NCI-H2227 (cell line): Measurements from ENCODE around the gene SH3RF3.

Source experiments
- DNase-seq: peaks from one replicate; lab custom pipeline; 2025; ENCODE audit not compliant: unreplicated experiment; lab: John Stamatoyannopoulos, UW

Gene SH3RF3

DNA sequence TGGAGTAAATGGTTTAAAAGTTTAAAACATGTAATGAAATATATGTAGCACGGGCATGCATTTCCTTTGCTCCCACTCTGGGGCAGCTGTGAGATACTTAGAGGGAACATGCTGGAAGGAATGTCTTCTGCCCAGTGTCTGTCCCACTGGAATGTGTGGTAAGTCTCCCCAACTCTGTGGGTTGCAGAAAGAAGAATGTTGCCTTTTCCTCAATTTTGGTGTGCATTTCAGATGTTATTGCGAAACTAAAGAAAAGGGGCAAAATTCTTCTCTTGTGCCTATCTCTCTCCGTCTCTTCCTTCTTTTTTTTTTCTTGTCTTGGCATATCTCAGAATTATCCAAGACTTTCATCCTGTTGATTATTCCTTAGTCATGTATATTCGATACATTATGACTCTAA, 201.1 kb downstream of the SH3RF3 start:
- no peak for DNase-seq

DNA sequence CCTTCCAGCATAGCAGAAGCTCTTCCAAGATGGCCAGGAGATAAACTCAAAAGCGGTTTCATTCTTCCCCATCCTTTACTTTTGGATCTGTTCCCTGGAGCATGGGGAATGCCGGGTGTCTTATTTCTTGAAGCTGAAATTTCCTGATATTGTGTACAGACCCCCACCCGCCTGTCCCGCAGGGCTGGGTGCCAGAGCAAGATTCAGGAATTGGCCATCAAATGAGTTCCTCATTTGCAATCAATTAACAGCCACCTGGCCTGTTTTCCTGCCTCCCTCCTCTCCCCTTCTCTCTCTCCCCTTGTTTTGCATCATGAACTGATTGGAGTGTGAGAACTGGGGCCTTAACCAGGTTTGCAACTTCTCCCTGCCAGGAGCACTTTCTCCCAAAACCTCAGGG, 202.1 kb downstream of the SH3RF3 start:
- DNase-seq, result no peak

DNA sequence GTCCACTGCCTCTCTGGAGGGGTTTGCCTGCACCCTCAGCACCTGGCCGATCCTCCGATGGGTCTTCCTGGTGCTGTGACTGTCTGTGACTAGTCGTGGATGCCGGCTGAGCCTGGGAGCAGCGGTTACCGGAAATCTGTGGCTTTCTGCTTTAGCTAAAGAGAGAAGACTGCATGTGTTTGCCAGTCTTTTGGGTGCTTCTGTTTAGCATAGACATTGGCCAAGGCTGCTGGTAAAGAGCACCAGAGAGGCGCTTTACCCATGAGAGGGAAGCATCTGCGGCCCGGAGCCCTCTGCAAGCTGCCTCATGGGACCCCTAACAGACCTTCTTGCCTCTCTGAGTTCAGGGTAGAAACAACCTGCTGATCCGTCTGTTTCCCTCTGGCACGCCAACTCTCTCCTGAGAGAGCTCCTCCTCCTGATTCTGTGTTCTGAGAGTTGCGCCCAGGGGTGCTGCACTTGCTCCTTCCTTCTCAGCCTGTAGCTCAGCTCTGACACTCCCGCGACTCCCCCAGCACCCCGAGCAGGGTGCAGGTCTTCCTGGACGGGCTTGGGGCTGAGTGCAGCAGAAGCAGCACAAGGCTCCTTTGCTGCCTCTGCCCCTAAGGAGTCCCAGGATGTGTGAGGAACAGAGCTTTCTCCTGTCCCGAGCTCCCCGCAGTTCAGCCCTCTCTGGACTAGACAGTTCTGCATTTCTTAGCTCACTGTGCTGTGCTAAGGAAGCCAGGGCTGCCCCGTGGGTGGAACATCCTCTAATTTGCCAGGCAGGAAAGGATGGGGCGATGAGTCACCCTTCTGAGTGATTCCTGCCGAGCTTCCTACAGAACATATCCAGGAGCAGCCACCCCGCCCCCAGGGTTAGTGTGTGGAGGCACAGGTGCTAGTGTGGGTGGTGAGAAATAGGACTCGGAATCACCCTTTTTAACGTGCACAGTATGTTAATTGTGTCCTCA, 203.2 kb downstream of the SH3RF3 start:
- DNase-seq, result peak; percentile 55

DNA sequence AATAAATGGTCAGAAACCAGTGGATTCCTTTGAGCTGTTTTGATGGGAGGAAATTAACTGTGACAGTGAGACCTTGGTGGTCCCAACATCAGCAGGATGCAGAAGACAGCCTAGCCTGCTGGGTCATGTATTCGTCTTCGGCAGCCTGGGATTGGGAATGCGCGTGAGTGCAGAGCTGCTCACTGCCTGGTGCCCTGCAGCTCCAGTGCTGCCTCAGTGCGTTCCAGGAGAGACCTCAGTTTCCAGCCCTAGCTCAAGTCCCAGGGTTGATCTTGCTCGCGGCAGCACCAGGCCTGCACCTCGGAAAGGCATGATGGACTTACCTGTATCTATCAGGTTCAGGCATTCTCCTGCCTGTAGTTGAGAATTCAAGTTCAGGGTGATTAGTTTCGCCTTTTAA, 203.9 kb downstream of the SH3RF3 start:
- DNase-seq, result no peak

DNA sequence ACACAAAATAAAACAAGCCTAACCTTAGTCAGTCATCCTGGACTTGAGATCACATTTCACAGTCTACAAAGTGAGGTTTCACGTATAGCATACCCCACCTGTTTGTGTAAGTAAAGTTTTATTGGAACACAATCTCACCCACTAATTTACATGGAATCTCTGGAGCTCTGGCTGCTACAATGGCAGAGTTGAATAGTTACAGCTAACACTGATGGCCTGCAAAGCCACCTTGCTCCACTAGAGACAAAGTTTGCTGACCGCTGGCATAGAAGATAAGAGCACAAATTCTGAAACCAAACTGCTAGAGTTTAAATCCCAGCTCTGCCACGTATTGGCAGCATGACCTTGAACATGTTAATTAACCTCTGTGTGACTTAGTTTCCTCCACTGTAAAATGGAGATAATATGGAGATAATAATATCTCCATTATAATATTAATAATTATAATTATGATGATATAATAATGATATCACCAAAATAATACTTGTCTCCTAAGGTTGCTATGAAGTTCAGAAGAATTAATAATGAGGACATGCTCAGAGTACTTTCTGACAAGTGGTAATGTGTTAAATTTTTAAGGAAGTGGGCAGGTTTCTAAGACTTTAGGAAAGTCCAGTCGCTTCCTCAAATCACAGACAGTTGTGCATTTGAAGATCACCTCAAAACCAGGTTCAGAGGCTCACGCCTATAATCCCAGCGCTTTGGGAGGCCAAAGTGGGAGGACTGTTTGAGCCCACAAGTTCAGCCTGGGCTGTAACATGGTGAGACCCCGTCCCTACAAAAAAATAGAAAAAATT, 204.6 kb downstream of the SH3RF3 start:
- no peak for DNase-seq

DNA sequence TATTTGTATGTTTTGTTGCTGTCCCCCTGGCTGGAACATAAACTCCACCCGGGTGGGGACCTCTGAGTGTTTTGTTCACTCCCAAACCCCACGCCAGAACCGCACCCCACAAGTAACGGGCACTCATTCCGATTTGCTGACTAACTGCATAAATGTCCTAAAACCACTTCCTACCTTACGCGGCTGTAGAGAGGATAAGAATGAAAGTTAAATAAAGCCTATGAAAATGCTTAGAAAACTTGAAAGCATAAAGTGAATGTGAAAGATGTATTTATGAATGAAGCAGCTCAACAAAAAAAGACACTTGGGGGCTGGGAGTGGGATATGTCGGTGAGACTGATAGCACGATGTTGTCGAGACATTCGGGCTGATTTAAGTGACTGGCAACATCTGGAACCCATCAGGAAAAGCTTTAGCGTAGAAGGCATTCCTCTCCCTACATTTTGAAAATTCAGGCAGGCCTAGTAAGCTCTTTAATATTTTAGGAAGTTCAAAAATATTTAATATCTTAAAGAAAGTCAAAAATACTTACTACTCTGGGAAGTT, 206.7 kb downstream of the SH3RF3 start:
- DNase-seq, result no peak

DNA sequence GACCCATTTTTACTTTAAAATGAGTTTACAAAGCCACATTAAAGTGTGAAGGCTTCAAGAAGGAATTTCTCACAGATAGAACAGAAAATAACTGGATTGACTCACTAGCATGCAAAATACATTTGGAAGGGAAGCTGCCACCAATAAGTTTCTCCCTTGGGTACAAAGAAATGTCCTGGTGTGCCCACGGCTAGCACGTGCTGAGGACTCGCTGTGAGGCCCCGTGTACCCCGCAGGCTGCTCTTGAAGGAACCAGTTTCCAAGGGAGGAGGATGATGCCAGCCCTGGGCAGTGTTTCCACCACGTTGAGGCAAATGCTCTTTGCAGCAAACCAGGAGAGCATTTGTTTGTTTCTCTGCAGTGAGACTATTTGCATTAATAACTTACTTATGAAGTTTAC, 207.3 kb downstream of the SH3RF3 start:
- DNase-seq, result no peak

DNA sequence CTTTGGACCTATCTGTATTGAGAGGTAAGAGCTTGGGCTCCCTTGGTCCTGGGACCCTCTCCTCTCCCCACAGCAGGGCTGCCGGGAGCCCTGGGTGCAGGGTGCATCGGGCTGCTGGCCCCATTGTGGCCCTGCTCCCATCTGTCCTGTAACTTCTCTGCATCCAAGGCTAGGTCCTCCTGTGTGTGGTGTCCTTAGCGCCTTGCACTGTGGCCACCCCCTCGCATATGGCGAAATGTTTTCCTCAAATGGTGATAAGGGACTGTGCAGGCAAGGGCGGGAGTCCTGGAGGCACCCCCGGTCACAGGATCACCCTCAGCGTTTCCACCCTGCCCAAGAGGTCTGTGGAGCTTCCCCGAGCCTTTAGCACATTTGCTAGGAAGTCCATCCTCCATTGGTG, 208.2 kb downstream of the SH3RF3 start:
- DNase-seq, result no peak

DNA sequence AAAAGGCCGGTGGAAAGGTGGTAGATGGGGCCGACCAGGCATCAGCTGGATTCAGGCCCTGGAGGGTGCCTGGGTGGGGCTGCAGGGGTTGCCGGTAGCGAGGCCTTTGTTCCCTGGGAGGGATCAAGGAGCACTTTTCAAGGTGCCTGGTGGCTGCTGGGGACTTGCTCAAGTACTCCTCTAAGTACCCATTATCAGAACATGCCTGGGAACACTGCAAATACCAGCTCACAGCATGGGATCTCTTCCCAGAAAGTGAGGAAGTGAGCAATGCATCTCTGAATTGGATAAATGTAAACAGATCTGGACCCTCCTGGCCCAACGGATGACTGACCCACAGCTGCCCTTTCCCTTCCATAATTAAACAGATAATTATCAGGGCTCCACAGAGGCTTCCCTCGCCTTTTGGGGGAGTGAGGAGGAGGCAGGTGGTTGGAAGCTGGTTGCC, 210.5 kb downstream of the SH3RF3 start:
- peak; percentile 5 for DNase-seq

DNA sequence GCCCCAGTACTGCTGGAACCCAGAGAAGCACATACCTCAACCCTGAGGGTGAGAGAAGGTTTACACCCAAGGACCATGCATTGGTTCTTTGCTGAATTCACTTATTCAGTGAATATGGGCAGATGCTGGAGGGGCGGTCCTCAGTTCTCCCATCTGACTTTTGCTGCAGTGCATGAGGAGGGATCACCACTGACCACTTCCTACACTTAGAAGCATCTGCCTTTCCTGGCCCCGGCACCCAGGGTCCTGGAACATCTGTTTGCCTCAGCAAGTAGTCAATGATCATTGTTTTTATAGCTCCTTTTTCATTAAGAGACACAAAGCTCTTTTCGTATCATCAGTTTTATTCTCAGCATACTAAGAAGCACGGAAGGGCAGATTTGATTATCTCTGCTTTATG, 211.4 kb downstream of the SH3RF3 start:
- DNase-seq, result no peak

DNA sequence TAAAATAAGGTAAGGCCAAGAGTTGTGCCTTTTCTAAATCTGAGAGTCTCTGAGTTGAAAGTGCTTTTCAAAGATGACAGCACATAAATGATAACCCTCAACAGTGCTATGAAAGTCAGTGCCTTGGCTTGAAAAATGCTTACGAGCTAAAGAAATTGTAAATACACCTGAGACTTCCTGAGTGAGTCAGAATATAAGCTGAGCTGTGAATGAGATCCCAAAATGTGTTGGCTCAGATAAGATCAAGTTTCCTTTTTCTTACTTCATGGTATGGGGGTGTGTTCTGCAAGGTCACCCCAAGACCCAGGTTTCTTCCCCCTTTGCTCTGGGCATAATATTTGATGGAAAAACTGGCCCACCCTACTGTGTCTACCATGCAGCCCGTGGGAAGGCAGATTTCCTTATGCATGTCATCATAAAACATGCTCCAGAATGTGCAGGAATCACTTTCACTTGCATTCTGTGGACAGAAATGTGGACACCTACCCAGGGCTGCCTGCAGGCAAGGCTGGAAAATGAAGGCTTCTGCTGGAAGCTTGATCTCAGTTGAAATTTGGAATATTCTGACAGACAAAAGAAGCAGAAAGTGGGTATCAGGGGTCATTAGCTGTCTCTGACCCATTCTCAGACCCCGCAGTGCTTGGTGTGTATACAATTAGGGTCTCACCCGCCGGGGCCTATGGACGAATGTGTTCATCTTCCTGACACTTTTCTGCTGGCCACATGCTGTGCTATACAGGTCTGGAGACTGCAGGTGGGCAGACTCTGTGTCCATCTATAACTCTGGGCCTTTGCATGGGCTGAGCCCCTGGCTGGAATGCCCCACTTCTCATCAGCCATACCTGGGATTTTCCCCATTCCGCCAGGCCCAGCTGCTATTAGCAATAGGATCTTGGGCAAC, 212.6 kb downstream of the SH3RF3 start:
- DNase-seq, result no peak

DNA sequence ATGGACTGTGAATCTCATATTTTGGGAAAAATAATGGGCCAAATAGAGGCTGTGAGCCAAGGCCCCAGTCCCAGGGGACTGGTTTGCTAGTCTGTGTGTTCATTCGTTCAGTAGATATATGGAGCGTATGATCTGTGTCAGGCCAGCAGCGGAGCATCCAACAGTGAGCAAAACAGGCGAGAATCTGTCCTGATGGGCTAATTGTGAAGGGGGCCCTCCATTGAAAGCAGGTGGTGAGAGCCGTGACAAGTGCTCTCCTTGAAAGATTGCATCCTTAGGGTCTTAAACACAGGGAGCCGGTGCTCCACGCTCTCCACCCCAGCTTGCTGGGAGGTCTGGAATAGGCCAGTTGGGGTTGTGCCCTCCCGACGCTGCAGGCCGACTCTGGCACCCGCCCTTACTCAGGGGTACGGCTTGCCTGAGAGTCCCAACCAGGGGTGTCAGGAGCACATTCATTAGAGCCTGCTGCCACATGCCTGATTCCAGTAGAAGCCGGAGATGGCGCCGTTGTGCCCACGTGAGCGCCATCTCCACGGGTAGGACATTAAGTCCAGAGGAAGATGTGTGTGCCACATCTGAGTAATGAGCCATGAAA, 213.3 kb downstream of the SH3RF3 start:
- no peak for DNase-seq

DNA sequence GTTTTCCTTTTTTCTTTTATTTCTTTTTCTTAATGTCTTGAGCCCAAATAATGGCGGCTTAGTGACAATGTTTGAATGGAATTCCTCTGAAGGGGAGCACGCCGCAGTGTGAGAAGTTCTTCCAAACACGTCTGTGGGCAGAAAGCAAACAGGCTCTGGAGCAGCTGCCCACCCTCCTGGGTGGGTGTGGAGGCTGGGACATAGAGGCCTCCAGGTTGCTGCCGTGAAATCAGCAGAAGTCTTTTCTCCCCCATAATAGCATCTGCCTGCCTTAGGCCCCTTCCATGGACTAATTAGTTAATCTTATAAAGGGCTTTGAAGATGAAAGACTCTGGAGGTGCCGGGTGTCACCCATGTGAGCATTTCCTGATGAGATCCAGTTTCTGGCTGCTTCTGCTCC, 213.9 kb downstream of the SH3RF3 start:
- DNase-seq, result no peak

DNA sequence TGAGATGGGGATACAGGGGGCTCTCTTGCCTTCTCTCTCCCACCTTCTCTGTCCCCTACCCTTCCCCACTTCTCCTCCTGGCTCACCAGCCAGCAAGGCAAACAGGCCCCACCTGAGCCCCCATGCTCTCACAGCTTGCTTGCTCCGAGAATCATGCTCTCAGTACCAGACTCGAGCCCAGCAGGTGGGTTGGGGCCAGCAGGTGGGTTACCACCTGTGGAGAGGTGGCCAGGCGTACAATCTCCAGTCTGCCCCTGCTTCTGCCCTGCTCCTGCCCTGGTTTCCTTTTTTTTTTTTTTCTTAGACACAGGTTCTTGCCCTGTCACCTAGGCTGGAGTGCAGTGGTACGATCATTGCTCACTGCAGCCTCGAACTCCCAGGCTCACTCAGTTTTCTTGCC, 214.5 kb downstream of the SH3RF3 start:
- DNase-seq, result no peak

DNA sequence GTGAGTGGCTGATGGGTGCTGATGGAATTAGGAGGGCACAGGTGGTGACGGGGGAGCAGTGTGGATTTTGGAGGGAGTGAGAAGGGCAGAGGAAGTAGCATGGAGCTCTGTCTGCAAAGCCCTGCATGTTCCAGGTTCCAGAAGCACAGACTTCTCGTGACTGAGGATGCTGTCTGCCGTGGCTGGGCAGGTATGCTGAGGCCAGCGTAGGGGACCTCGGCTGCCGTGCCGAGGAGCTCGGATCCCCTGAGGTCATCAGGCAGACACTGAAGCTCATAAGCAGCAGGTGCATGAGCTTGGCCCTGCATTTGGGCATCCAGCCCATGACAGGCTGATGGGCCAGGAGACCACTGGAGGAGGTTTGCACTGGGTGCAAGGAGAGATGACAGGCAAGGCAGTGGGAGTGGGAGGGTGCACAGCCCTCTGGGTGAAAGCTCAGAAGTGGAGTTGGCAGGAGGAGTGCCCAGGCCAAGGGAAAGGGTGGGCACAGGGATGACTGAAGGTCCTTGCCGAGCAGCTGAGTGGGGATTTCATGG, 215.3 kb downstream of the SH3RF3 start:
- DNase-seq, result no peak

DNA sequence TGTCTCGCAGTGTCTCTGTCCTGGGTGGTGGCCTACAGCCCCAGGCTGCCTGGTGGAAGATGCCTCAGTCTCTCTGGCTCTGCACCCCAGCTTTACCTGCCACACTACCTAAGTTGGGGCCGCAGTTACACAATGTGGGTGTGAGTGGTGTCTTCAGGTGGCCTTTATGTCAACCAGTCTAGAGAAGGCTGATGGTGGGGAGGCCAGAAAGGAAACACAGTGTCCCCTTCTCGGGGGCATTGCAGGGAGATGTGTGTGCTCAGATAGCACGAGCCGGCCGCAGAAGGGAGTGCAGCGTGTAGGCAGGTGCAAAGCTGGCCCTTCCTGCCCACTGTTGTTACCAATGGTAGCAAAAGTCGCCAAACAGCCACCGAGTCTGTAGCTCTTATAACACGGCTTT, 216.1 kb downstream of the SH3RF3 start:
- DNase-seq, result no peak

DNA sequence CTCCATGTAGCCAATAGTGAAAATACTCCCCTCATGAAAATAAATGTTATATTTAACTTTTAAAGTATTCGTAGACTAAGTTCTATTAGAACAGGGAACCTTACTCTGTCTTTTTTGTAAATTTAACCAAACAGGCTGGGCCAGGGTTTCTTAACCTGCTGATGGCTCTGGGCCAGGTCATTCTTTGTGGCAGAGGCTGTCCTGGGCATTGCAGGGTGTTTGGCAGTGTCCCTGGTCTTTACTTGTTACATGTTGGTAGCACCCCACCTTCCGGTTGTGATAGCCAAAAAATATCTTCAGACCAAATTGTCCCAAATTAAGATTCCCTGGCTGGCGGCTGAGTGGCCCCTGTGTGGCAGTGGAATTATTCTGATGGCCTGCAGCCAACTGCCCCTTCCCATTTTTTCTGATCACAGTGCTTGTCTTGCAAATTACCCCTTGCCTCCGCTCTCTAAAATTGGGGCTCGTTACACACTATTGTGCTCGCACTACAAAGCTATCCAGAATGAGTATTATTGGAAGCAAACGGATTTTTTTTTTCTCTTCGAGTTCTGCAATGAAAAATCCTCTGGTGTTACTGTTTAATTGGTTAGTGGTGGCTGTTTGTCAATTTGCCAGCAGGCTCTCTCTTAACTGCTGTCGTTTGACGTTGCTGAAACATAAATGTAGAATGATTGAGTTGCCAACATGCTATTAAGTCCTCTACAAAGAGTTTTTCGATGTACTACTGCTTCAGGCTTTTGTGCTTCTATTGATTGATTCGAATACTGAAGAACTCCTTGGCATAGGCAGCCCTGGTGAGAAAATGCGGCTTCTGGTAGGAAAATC, 216.9 kb downstream of the SH3RF3 start:
- DNase-seq, result peak; percentile 68

DNA sequence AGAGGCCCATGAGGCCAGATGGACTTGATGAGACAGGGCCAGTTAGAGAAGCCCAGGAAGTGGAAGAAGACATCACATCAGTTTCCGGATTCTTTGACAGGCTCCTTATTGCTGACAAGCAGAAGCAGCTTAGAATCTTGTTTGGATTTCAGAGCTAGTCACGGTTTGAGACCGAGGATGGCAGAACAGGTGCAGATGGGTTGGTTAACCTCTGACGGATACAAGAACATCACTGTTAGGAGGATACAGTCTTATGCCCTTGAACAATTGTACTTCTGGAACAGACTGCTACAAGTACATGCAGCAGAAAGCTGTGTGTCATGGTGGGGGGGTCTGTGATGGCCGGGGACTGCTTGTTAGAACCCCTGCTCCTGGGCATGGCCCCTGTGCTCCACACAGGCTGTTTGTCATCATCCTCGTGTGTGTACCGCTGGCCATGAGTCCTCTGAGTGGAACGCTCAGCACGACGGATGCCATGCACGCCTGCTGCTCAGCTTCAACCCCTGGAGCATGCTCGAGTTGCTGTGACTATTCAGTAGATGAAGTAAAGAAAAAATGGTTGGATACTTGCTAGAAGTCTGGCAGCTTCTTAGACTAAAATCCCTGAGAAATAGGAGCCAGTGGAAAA, 217.7 kb downstream of the SH3RF3 start:
- no peak for DNase-seq

DNA sequence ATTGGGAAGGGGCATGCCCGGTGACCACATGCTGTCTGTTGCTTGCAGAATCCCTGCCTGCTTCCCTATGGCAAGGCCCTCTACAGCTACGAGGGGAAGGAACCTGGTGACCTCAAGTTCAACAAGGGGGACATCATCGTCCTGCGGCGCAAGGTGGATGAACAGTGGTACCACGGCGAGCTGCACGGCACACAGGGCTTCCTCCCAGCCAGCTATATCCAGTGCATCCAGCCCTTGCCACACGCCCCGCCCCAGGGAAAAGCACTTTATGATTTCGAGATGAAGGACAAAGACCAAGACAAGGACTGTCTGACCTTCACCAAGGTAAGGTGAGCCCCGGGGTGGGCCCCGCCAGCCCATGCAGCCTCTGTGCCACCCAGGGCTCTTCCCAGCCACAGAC, 218.6 kb downstream of the SH3RF3 start:
- DNase-seq, result no peak
